ENCODE measurements around the gene ZMIZ1.
A peak's percentile ranks its signal among the peaks of the same experiment; 100 is the strongest.

The ZMIZ1 gene

DNA sequence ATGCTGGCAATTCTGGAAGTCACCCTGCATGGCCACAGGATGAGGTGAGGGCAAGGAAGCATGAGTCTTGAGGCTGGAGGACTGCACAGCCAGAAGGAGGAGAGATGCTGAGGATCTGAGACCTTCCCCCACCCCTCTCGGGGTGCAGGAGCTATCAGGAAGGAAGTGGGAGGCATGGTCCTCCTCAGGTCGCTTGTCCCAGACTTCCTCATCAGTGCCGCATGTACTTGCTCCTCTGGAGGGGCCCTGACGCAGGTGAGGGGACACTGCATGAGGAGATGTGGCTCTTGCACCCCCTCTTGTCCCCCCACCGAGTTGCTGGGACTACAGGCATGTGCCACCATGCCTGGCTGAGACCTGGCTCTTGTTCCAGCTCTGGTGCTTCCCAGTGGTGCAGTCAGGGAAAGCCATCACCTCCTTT lies 5.7 kb upstream of the ZMIZ1 start:
- no peak overlapping the region for H3K4me3 ChIP-seq (ENCODE audit: low read depth, low read length)
- ChIA-PET POLR2A (no interaction called here), CTCF (interaction anchor here (0.5 to 1.4 kb wide), 2 partner anchors 132 to 419 kb away, joined by 3 to 4 read pairs; no protein-coding TSS in a partner anchor)
- peak; percentile 18; the same call in 1 of the 2 replicates for TF ChIP-seq ZBTB8A (tag by site-specific recombination; IDR thresholded peaks at IDR 0.05)
- no peak for TF ChIP-seq KLF17 (tag by site-specific recombination; IDR thresholded peaks at IDR 0.05)
- H3K27ac ChIP-seq (ENCODE audit: extremely low read depth, low read depth, low read length) = no peak overlapping the region
- no peaks in the 10 kb centered on the region for H3K36me3 ChIP-seq (ENCODE audit: control insufficient read depth in 2 of 2, insufficient read depth in 1 of 2, low read length in 2 of 2)
- no peaks in the 10 kb centered on the region for H3K9me3 ChIP-seq (ENCODE audit: control insufficient read depth, insufficient read depth, low read depth, low read length)
- H3K4me1 ChIP-seq (ENCODE audit: control insufficient read depth, insufficient read depth, low read length) = peaks cover 2% of the 10 kb centered on the region

DNA sequence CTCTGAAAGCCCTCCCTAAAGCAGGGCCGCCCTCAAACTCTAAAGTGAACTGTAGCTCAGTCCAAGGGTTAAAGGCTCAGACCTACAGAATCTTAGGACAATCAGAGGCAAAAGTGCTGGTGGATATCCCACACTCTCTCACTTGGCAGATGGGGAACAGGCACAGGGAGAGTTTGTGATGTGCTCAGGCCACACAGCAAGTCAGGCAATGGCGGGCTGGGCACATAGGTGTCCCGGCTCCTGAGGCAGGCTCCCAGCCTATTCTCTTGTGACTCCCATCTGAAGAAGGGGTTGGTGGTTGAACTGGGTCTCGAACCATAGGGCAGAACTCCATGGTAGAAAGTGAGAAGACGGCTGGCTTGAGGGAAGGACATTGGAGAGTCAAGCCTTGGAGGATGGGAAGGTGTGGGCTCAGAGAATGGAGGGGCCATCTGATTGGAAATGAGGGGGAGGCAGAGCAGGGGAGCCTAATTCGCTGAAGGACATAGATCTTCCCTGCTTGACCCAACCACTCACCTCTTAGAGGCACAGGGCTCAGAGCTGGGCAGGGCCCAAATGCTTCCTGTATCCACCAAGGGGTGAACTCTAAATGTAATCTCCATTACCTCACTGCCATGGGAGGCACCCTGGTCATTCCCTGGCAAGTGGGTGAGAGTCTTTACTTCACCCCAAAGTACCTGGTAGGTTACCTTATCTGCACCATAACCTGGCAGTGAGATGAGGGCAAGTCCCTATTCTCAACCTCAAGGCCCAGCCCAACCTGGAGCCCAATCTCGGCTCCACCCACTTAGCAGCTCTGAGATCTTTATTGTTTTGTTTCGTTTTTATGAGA lies 4.9 kb upstream of the ZMIZ1 start:
- CTCF ChIA-PET = interaction anchor here (0.5 to 1.4 kb wide), 4 partner anchors 89 to 420 kb away, joined by 3 to 4 read pairs (median 4); no protein-coding TSS in a partner anchor
- no peak for TF ChIP-seq ZSCAN4 (tag by site-specific recombination; IDR thresholded peaks at IDR 0.05)
- no peak for TF ChIP-seq SETDB1 (IDR thresholded peaks at IDR 0.05; ENCODE audit: insufficient read length, low read length)
- TF ChIP-seq, protein P1, sequence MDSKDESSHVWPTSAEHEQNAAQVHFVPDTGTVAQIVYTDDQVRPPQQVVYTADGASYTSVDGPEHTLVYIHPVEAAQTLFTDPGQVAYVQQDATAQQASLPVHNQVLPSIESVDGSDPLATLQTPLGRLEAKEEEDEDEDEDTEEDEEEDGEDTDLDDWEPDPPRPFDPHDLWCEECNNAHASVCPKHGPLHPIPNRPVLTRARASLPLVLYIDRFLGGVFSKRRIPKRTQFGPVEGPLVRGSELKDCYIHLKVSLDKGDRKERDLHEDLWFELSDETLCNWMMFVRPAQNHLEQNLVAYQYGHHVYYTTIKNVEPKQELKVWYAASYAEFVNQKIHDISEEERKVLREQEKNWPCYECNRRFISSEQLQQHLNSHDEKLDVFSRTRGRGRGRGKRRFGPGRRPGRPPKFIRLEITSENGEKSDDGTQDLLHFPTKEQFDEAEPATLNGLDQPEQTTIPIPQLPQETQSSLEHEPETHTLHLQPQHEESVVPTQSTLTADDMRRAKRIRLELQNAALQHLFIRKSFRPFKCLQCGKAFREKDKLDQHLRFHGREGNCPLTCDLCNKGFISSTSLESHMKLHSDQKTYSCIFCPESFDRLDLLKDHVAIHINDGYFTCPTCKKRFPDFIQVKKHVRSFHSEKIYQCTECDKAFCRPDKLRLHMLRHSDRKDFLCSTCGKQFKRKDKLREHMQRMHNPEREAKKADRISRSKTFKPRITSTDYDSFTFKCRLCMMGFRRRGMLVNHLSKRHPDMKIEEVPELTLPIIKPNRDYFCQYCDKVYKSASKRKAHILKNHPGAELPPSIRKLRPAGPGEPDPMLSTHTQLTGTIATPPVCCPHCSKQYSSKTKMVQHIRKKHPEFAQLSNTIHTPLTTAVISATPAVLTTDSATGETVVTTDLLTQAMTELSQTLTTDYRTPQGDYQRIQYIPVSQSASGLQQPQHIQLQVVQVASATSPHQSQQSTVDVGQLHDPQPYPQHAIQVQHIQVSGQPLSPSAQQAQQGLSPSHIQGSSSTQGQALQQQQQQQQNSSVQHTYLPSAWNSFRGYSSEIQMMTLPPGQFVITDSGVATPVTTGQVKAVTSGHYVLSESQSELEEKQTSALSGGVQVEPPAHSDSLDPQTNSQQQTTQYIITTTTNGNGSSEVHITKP (tag by site-specific recombination; IDR thresholded peaks at IDR 0.05) = no peak
- TF ChIP-seq ZNF449 (tag by site-specific recombination; IDR thresholded peaks at IDR 0.05) = peak; percentile 96
- POLR2A ChIA-PET = no interaction called here
- Histone ChIP-seq H3K9me3 (ENCODE audit: control insufficient read depth, insufficient read depth, low read depth, low read length) (no peaks in the 10 kb centered on the region), H3K4me1 (ENCODE audit: control insufficient read depth, insufficient read depth, low read length) (peaks cover 4% of the 10 kb centered on the region), H3K4me3 (ENCODE audit: low read depth, low read length) (no peak overlapping the region), H3K36me3 (ENCODE audit: control insufficient read depth in 2 of 2, insufficient read depth in 1 of 2, low read length in 2 of 2) (no peaks in the 10 kb centered on the region), H3K27ac (ENCODE audit: extremely low read depth, low read depth, low read length) (no peak overlapping the region)

- peaks cover 4% of the 10 kb centered on the region for H3K4me1 ChIP-seq (ENCODE audit: control insufficient read depth, insufficient read depth, low read length)
- H3K36me3 ChIP-seq (ENCODE audit: control insufficient read depth in 2 of 2, insufficient read depth in 1 of 2, low read length in 2 of 2) = no peaks in the 10 kb centered on the region
- H3K27ac ChIP-seq (ENCODE audit: extremely low read depth, low read depth, low read length) = no peak overlapping the region
- ChIA-PET POLR2A (no interaction called here), CTCF (interaction anchor here (1.2 to 3.9 kb wide), 2 partner anchors 90 to 130 kb away, joined by 3 to 19 read pairs; no protein-coding TSS in a partner anchor)
- H3K4me3 ChIP-seq (ENCODE audit: low read depth, low read length) = no peak overlapping the region
- TF ChIP-seq GFI1B (tag by site-specific recombination; IDR thresholded peaks at IDR 0.05) = no peak
- TF ChIP-seq EGR2 (tag by site-specific recombination; IDR thresholded peaks at IDR 0.05; ENCODE audit: low read depth) = peak; percentile 42; the same call in 1 of the 2 replicates
- TF ChIP-seq ZBTB48 (tag by site-specific recombination; IDR thresholded peaks at IDR 0.05) = no peak
- no peaks in the 10 kb centered on the region for H3K9me3 ChIP-seq (ENCODE audit: control insufficient read depth, insufficient read depth, low read depth, low read length)
These were observed 3.6 kb upstream of the ZMIZ1 start for GRCh38 chr10:79065091-79065551.

All from HEK293 (cell line).